Panc1 (cell line): Measurements from ENCODE around the gene TM9SF3.

Source experiments
- SIN3A ChIP-seq: IDR thresholded peaks from 2 replicates; pipeline ENCODE4 v1.6.1; 2012; ENCODE audit warnings: low read depth, mild to moderate bottlenecking, low read length, moderate library complexity, borderline replicate concordance; ENCODE audit not compliant: insufficient read depth
- TF ChIP-seq, protein P1 (sequence below): fragments of 450-650 bp; IDR thresholded peaks from 2 replicates; pipeline ENCODE4 v1.5.1; 2017; ENCODE audit warnings: mild to moderate bottlenecking

DNA sequence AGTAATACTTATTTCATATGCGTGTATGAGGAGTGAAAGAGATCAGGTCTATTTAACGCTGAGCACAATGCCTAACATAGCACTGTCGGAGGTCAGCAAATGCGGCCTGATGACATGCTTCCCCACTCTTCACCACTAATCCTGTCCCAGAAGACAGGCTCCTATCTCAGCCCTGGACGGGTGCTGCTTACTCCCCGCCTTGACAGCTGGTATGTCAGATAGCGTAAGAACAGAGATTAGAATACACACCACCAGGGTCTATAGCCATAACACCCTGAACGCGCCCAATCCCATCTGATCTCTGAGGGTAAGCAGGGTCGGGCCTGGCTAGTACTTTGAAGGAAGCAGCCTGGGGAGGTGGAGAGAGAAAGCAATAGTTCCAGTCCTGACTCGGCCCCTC lies 32.3 kb upstream of the TM9SF3 start:
- TF ChIP-seq, protein P1, sequence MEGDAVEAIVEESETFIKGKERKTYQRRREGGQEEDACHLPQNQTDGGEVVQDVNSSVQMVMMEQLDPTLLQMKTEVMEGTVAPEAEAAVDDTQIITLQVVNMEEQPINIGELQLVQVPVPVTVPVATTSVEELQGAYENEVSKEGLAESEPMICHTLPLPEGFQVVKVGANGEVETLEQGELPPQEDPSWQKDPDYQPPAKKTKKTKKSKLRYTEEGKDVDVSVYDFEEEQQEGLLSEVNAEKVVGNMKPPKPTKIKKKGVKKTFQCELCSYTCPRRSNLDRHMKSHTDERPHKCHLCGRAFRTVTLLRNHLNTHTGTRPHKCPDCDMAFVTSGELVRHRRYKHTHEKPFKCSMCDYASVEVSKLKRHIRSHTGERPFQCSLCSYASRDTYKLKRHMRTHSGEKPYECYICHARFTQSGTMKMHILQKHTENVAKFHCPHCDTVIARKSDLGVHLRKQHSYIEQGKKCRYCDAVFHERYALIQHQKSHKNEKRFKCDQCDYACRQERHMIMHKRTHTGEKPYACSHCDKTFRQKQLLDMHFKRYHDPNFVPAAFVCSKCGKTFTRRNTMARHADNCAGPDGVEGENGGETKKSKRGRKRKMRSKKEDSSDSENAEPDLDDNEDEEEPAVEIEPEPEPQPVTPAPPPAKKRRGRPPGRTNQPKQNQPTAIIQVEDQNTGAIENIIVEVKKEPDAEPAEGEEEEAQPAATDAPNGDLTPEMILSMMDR: no peak
- TF ChIP-seq SIN3A: no peak
